ENCODE data around the gene ZFAND5.

GRCh38 chr9:72305707-72306106 lies 59.3 kb downstream of the ZFAND5 start:
- TF ChIP-seq CTCF (conservative IDR thresholded peaks at IDR 0.05; ENCODE audit: low read depth in 2 of 2) = no peak
- no peak for TF ChIP-seq POLR2AphosphoS5 (IDR thresholded peaks at IDR 0.05; ENCODE audit: low read depth)
- no peak for TF ChIP-seq EZH2 (IDR thresholded peaks at IDR 0.05; ENCODE audit: low read depth, unreplicated experiment)
- TF ChIP-seq REST (IDR thresholded peaks at IDR 0.05; ENCODE audit: unreplicated experiment) = no peak
- no peak for TF ChIP-seq ZNF331 (CRISPR knock-in tag; IDR thresholded peaks at IDR 0.05; ENCODE audit: low read depth)
- TF ChIP-seq EZH2phosphoT487 (IDR thresholded peaks at IDR 0.05; ENCODE audit: unreplicated experiment) = no peak
- TF ChIP-seq CREB1 (CRISPR knock-in tag; IDR thresholded peaks at IDR 0.05; ENCODE audit: low read depth) = no peak
- TF ChIP-seq JUNB (IDR thresholded peaks at IDR 0.05; ENCODE audit: unreplicated experiment) = no peak
